Measurements from ENCODE around the gene KPNA3.

- TF ChIP-seq CTCF (conservative IDR thresholded peaks at IDR 0.05; ENCODE audit: low read depth in 2 of 2) (no peak), EZH2 (IDR thresholded peaks at IDR 0.05; ENCODE audit: low read depth, unreplicated experiment) (no peak), POLR2AphosphoS5 (IDR thresholded peaks at IDR 0.05; ENCODE audit: low read depth) (no peak), REST (IDR thresholded peaks at IDR 0.05; ENCODE audit: unreplicated experiment) (no peak)
Observed at GRCh38 chr13:49678191-49678914, 114.1 kb downstream of the KPNA3 start.

Data from GM23338 (cell line).